H1 (cell line): ENCODE data around the gene POM121C. TPM values are rescaled to one million over a fixed set of nuclear protein-coding genes. Genes with fewer than 3 reads are reported as not detected.
"Not testable (repeated sequence)": the region's sequence is repeated elsewhere in the genome, so short reads cannot be mapped to it uniquely, and the experiment has no call there.

Experiments
- CTCF ChIA-PET: fragments of 300-600 bp; sonication (Branson Sonifier 250); formaldehyde crosslinking; loops from one replicate; lab custom pipeline; 2021; ENCODE audit not compliant: partially characterized antibody; lab: Charles Lee
- POLR2A ChIA-PET: fragments of 300-600 bp; sonication (Branson Sonifier 250); formaldehyde crosslinking; loops from one replicate; lab custom pipeline; 2021; ENCODE audit warnings: inconsistent platforms; ENCODE audit not compliant: partially characterized antibody; lab: Charles Lee
- DNase-seq, 2 experiments: peaks; one replicate each; pipeline versions ENCODE4 v3.0.0 to v3.0.0-alpha.2; 2010 to 2022; ENCODE audit warnings: low spot score in 2 of 2, low read depth in 1 of 2, mixed read lengths in 1 of 2
- FAIRE-seq: peaks from 2 replicates; lab custom pipeline; 2011; peaks lifted over from hg19 to GRCh38; lab: Jason Lieb, UNC
- H2AFZ ChIP-seq: 2 replicates; pipeline ENCODE4 v1.8.1; 2012; ENCODE audit warnings: low read length, inconsistent platforms
- H2AK5ac ChIP-seq: 2 replicates; pipeline ENCODE4 v1.6.1; 2013; ENCODE audit warnings: low read depth, low read length
- H2BK120ac ChIP-seq: replicated peaks from 2 replicates; pipeline ENCODE3; 2013; ENCODE audit warnings: low read depth, low read length, inconsistent platforms
- H2BK12ac ChIP-seq: 2 replicates; pipeline ENCODE4 v1.6.1; 2013; ENCODE audit warnings: low read depth, low read length
- H2BK15ac ChIP-seq: 2 replicates; pipeline ENCODE4 v1.6.1; 2013; ENCODE audit warnings: low read length
- H2BK20ac ChIP-seq: 2 replicates; pipeline ENCODE4 v1.6.1; 2013; ENCODE audit warnings: low read length
- H2BK5ac ChIP-seq: 2 replicates; pipeline ENCODE4 v1.6.1; 2013; ENCODE audit warnings: low read depth, low read length
- H3K14ac ChIP-seq: 2 replicates; pipeline ENCODE4 v1.6.1; 2013; ENCODE audit warnings: inconsistent platforms; ENCODE audit not compliant: insufficient read length
- H3K18ac ChIP-seq: 2 replicates; pipeline ENCODE4 v1.6.1; 2013; ENCODE audit warnings: low read length; ENCODE audit errors: extremely low read depth
- H3K23ac ChIP-seq: 2 replicates; pipeline ENCODE4 v1.6.1; 2013; ENCODE audit warnings: inconsistent platforms; ENCODE audit not compliant: insufficient read length
- H3K23me2 ChIP-seq: 2 replicates; pipeline ENCODE4 v1.6.1; 2013; ENCODE audit warnings: low read depth, low read length
- H3K27ac ChIP-seq: 2 replicates; pipeline ENCODE4 v1.6.1; 2011; ENCODE audit warnings: low read depth, low read length, inconsistent platforms
- H3K27me3 ChIP-seq, 4 experiments: replicated peaks in 1 of 4; 1 replicate in 1 of 4; 2 replicates in 3 of 4; pipeline versions ENCODE4 v1.6.1 to v1.8.1; 2011 to 2013; ENCODE audit warnings: low read length in 3 of 4, mild to moderate bottlenecking in 3 of 4, inconsistent platforms in 2 of 4, mixed read lengths in 2 of 4, moderate library complexity in 1 of 4; ENCODE audit not compliant: control insufficient read depth in 3 of 4, insufficient read depth in 3 of 4; ENCODE audit errors: extremely low read depth in 1 of 4
- H3K36me3 ChIP-seq, 4 experiments: 2 replicates each; pipeline versions ENCODE4 v1.6.1 to v1.8.1; 2011 to 2013; ENCODE audit warnings: mild to moderate bottlenecking in 4 of 4, low read length in 3 of 4, moderate library complexity in 2 of 4, control low read depth in 1 of 4, inconsistent platforms in 1 of 4; ENCODE audit not compliant: insufficient read depth in 4 of 4, control insufficient read depth in 2 of 4
- H3K4ac ChIP-seq: replicated peaks from 2 replicates; pipeline ENCODE3; 2013; ENCODE audit warnings: low read length, low read depth, mixed read lengths, inconsistent platforms; ENCODE audit not compliant: insufficient read length
- H3K4me1 ChIP-seq, 4 experiments: replicated peaks in 1 of 4; 1 replicate in 1 of 4; 2 replicates in 3 of 4; pipeline versions ENCODE4 v1.6.1 to v1.8.1; 2011 to 2013; ENCODE audit warnings: low read length in 3 of 4, inconsistent platforms in 2 of 4, mixed read lengths in 1 of 4; ENCODE audit not compliant: insufficient read depth in 4 of 4, control insufficient read depth in 3 of 4
- H3K4me2 ChIP-seq, 2 experiments: 2 replicates each; pipeline versions ENCODE4 v1.6.1 to v1.8.1; 2011 to 2013; ENCODE audit warnings: low read depth in 2 of 2, low read length in 2 of 2, control low read depth in 1 of 2, inconsistent platforms in 1 of 2, mild to moderate bottlenecking in 1 of 2; ENCODE audit not compliant: insufficient read depth in 1 of 2
- H3K4me3 ChIP-seq, 4 experiments: fragments of 200-600, 300-600 bp in 1 of 4; sonication (generic), shearing (Covaris generic), sonication (Bioruptor Twin) in 1 of 4; 2 replicates each; pipeline versions ENCODE4 v1.5.1 to v1.8.1; 2011 to 2016; ENCODE audit warnings: low read length in 4 of 4, low read depth in 3 of 4, control low read depth in 2 of 4, inconsistent platforms in 2 of 4, mild to moderate bottlenecking in 2 of 4, mixed read lengths in 1 of 4, moderate library complexity in 1 of 4; ENCODE audit not compliant: insufficient read depth in 2 of 4; ENCODE audit errors: extremely low read depth in 1 of 4
- H3K56ac ChIP-seq: replicated peaks from 2 replicates; pipeline ENCODE3; 2013; ENCODE audit warnings: low read depth, mild to moderate bottlenecking, mixed read lengths, low read length, inconsistent platforms; ENCODE audit not compliant: insufficient read length
- H3K79me1 ChIP-seq: 2 replicates; pipeline ENCODE4 v1.6.1; 2013; ENCODE audit warnings: low read depth, low read length, control low read depth
- H3K79me2 ChIP-seq, 2 experiments: 2 replicates each; pipeline versions ENCODE4 v1.6.1 to v1.8.1; 2012 to 2013; ENCODE audit warnings: low read length in 2 of 2, mild to moderate bottlenecking in 2 of 2, inconsistent platforms in 1 of 2; ENCODE audit not compliant: insufficient read depth in 2 of 2, control insufficient read depth in 1 of 2
- H3K9ac ChIP-seq, 4 experiments: replicated peaks in 1 of 4; 1 replicate in 1 of 4; 2 replicates in 3 of 4; pipeline versions ENCODE4 v1.6.1 to v1.8.1; 2011 to 2013; ENCODE audit warnings: low read depth in 3 of 4, low read length in 3 of 4, control low read depth in 2 of 4, mild to moderate bottlenecking in 2 of 4, moderate library complexity in 2 of 4, inconsistent platforms in 1 of 4; ENCODE audit errors: extremely low read depth in 1 of 4
- H3K9me3 ChIP-seq, 2 experiments: 2 replicates each; pipeline versions ENCODE4 v1.6.1 to v1.8.1; 2012 to 2013; ENCODE audit warnings: mild to moderate bottlenecking in 2 of 2, moderate library complexity in 2 of 2, control low read depth in 1 of 2, inconsistent platforms in 1 of 2, low read depth in 1 of 2, low read length in 1 of 2, mixed read lengths in 1 of 2; ENCODE audit not compliant: insufficient read depth in 2 of 2
- H4K20me1 ChIP-seq, 2 experiments: replicated peaks in 1 of 2; 2 replicates each; pipeline versions ENCODE3 to v1.8.1; 2011 to 2013; ENCODE audit warnings: inconsistent platforms in 2 of 2, low read length in 2 of 2, mild to moderate bottlenecking in 1 of 2; ENCODE audit not compliant: insufficient read depth in 2 of 2, control insufficient read depth in 1 of 2
- H4K5ac ChIP-seq: 2 replicates; pipeline ENCODE4 v1.6.1; 2013; ENCODE audit warnings: low read length, low read depth, mixed read lengths, inconsistent platforms; ENCODE audit not compliant: insufficient read length
- H4K8ac ChIP-seq: 2 replicates; pipeline ENCODE4 v1.8.0; 2013; ENCODE audit warnings: mild to moderate bottlenecking, moderate library complexity, low read length, inconsistent platforms; ENCODE audit not compliant: insufficient read depth; ENCODE audit errors: extremely low read depth
- H4K91ac ChIP-seq: replicated peaks from 2 replicates; pipeline ENCODE3; 2013; ENCODE audit warnings: low read length, mixed read lengths, inconsistent platforms; ENCODE audit not compliant: insufficient read length
- SIN3A ChIP-seq, 2 experiments: IDR thresholded peaks in 1 of 2; conservative IDR thresholded peaks in 1 of 2; 2 replicates each; pipeline ENCODE4 v1.6.1; 2011 to 2012; ENCODE audit warnings: low read length in 2 of 2, improper control_type of control experiment in 1 of 2, low read depth in 1 of 2, mild to moderate bottlenecking in 1 of 2
- WGBS, 2 experiments: shearing (Covaris generic) in 1 of 2; methylation state at CpG; one replicate each; pipeline versions ENCODE4 v1.1.6 to v1.1.7; 2013 to 2015; ENCODE audit warnings: low lambda C conversion rate in 2 of 2, mixed read lengths in 2 of 2, inconsistent platforms in 1 of 2, low coverage in 1 of 2, missing lambda C conversion rate in 1 of 2; ENCODE audit not compliant: insufficient replicate concordance in 2 of 2, insufficient coverage in 1 of 2, insufficient read length in 1 of 2; ENCODE audit errors: extremely low coverage in 1 of 2, missing lambda C conversion rate in 1 of 2; 5-methylcytosine and 5-hydroxymethylcytosine counted together
- polyA plus RNA-seq, 7 experiments: library from polyadenylated mRNA; depleted of rRNA in 3 of 7; stranded (reverse) in 5 of 7; unstranded in 2 of 7; fragments of >200 nt in 5 of 7; fragments of 200-250 nt in 2 of 7; gene quantifications; 1 replicate in 5 of 7; 2 replicates in 1 of 7; 4 replicates in 1 of 7; pipeline versions ENCODE4 v1.2.1 to v1.2.3, GENCODE V29; 2011 to 2013; ENCODE audit warnings: missing spikeins in 2 of 7, mixed read lengths in 2 of 7
- total RNA-seq: library from RNA; stranded (reverse); fragmentation: NEBNext Ultra II Directional; extraction: Animal tissue kit (Norgen Biotek cat#: 25700); gene quantifications from 2 replicates; pipeline ENCODE4 v1.2.1, GENCODE V29; 2021

POM121C gene
- total and polyA plus RNA-seq, 2 of the 8 experiments (the other 6 are each of a cell fraction or from before 2014, with no cell fraction given) = 16.5 to 58.0 TPM

- H3K27ac ChIP-seq, H3K4ac ChIP-seq, H3K79me1 ChIP-seq, CTCF ChIA-PET, H2BK120ac ChIP-seq, FAIRE-seq, H4K5ac ChIP-seq, H2BK12ac ChIP-seq, H2AK5ac ChIP-seq, H2BK5ac ChIP-seq, H3K9me3 ChIP-seq, H3K56ac ChIP-seq, H4K20me1 ChIP-seq, H2BK20ac ChIP-seq, DNase-seq, H2BK15ac ChIP-seq, H3K23me2 ChIP-seq, H3K18ac ChIP-seq, H4K91ac ChIP-seq, H2AFZ ChIP-seq, H3K27me3 ChIP-seq, H3K4me1 ChIP-seq, H3K14ac ChIP-seq, H3K23ac ChIP-seq: not testable (repeated sequence)
- peak overlapping the region; percentile 51; the same call in 1 of the 2 replicates for H4K8ac ChIP-seq
- H3K36me3 ChIP-seq = peaks cover 0 to 26% (median 13%) of the 10 kb centered on the region in 4 experiments; a peak in 7 of 8 replicates
- H3K4me3 ChIP-seq = peak overlapping the region; percentile 80 to 93 (median 86)
- whole genome bisulfite sequencing, 2 experiments = 6% methylated on average over 29 of the region's 37 CpGs; no CpG with 5 or more reads in 1 of the 2 experiments
- TF ChIP-seq SIN3A (conservative IDR thresholded peaks at IDR 0.05 in 1 of 2, IDR thresholded peaks at IDR 0.05 in 1 of 2; ENCODE audit: low read depth in 1 of 2, low read length in 2 of 2) = 0 out of 4 replicates have a peak, but pooled peaks of 1 of the 2 experiments have one; percentile 9
- POLR2A ChIA-PET = interaction anchor here (0.6 to 1.2 kb wide), 2 partner anchors 15 to 71 kb away, joined by 3 to 5 read pairs; no protein-coding TSS in a partner anchor
- peak overlapping the region; percentile 91 to 92 for H3K4me2 ChIP-seq
- H3K79me2 ChIP-seq = peaks cover 3 to 17% of the 10 kb centered on the region in 2 experiments; a peak in 3 of 4 replicates
- peak overlapping the region; percentile 38 to 93 (median 85); a peak in 5 of 7 replicates for H3K9ac ChIP-seq
Observed at GRCh38 chr7:75527224-75527722, 41.2 kb upstream of the POM121C start.
